Measurements from ENCODE around the gene GALNT1.

The GALNT1 gene

GRCh38 chr18:35713545-35713944 is 132.0 kb downstream of the GALNT1 start:
- Histone ChIP-seq H3K9me2 (replicated peaks; ENCODE audit: control insufficient read depth, low read length) (no peaks in the 10 kb centered on the region), H3K9me3 (ENCODE audit: control insufficient read depth, insufficient read depth, low read length) (no peaks in the 10 kb centered on the region), H3K4me3 (ENCODE audit: low read length) (no peak overlapping the region), H3K4me1 (ENCODE audit: control insufficient read depth, low read length) (no peaks in the 10 kb centered on the region), H3K79me2 (ENCODE audit: control insufficient read depth, low read length) (no peaks in the 10 kb centered on the region), H3K4me2 (ENCODE audit: low read length) (no peak overlapping the region), H3K36me3 (ENCODE audit: control insufficient read depth, low read length) (peaks cover 10% of the 10 kb centered on the region; the same call in 1 of the 2 replicates), H3K27me3 (ENCODE audit: control insufficient read depth, low read length) (no peaks in the 10 kb centered on the region; the same call in 1 of the 2 replicates), H3F3A (ENCODE audit: control insufficient read depth, insufficient read depth) (no peaks in the 10 kb centered on the region), H4K20me1 (ENCODE audit: control insufficient read depth, insufficient read depth, low read depth, low read length) (no peaks in the 10 kb centered on the region), H3K27ac (ENCODE audit: low read depth, low read length) (no peak overlapping the region)
- no peak for TF ChIP-seq EZH2phosphoT487 (IDR thresholded peaks at IDR 0.05; ENCODE audit: borderline replicate concordance, low read length)
- no peak for TF ChIP-seq CTCF (IDR thresholded peaks at IDR 0.05; ENCODE audit: low read depth, low read length, poor library complexity, severe bottlenecking)

GRCh38 chr18:35714539-35714938 is 133.0 kb downstream of the GALNT1 start:
- Histone ChIP-seq H3K4me1 (ENCODE audit: control insufficient read depth, low read length) (no peaks in the 10 kb centered on the region), H3K4me3 (ENCODE audit: low read length) (no peak overlapping the region), H3K27me3 (ENCODE audit: control insufficient read depth, low read length) (no peaks in the 10 kb centered on the region; the same call in 1 of the 2 replicates), H3K4me2 (ENCODE audit: low read length) (no peak overlapping the region), H3F3A (ENCODE audit: control insufficient read depth, insufficient read depth) (no peaks in the 10 kb centered on the region), H4K20me1 (ENCODE audit: control insufficient read depth, insufficient read depth, low read depth, low read length) (no peaks in the 10 kb centered on the region), H3K9me2 (replicated peaks; ENCODE audit: control insufficient read depth, low read length) (no peaks in the 10 kb centered on the region), H3K9me3 (ENCODE audit: control insufficient read depth, insufficient read depth, low read length) (no peaks in the 10 kb centered on the region), H3K79me2 (ENCODE audit: control insufficient read depth, low read length) (no peaks in the 10 kb centered on the region), H3K27ac (ENCODE audit: low read depth, low read length) (no peak overlapping the region), H3K36me3 (ENCODE audit: control insufficient read depth, low read length) (peaks cover 10% of the 10 kb centered on the region; the same call in 1 of the 2 replicates)
- no peak for TF ChIP-seq EZH2phosphoT487 (IDR thresholded peaks at IDR 0.05; ENCODE audit: borderline replicate concordance, low read length)
- TF ChIP-seq CTCF (IDR thresholded peaks at IDR 0.05; ENCODE audit: low read depth, low read length, poor library complexity, severe bottlenecking): no peak

GRCh38 chr18:35715139-35715538 is 133.6 kb downstream of the GALNT1 start:
- H3K36me3 ChIP-seq (ENCODE audit: control insufficient read depth, low read length): peaks cover 10% of the 10 kb centered on the region; the same call in 1 of the 2 replicates
- no peaks in the 10 kb centered on the region; the same call in 1 of the 2 replicates for H3K27me3 ChIP-seq (ENCODE audit: control insufficient read depth, low read length)
- no peak overlapping the region for H3K4me2 ChIP-seq (ENCODE audit: low read length)
- no peaks in the 10 kb centered on the region for H3K79me2 ChIP-seq (ENCODE audit: control insufficient read depth, low read length)
- H3F3A ChIP-seq (ENCODE audit: control insufficient read depth, insufficient read depth): no peaks in the 10 kb centered on the region
- no peak for TF ChIP-seq CTCF (IDR thresholded peaks at IDR 0.05; ENCODE audit: low read depth, low read length, poor library complexity, severe bottlenecking)
- no peaks in the 10 kb centered on the region for H3K9me2 ChIP-seq (replicated peaks; ENCODE audit: control insufficient read depth, low read length)
- no peak overlapping the region for H3K4me3 ChIP-seq (ENCODE audit: low read length)
- no peak overlapping the region for H3K27ac ChIP-seq (ENCODE audit: low read depth, low read length)
- H3K9me3 ChIP-seq (ENCODE audit: control insufficient read depth, insufficient read depth, low read length): no peaks in the 10 kb centered on the region
- H3K4me1 ChIP-seq (ENCODE audit: control insufficient read depth, low read length): no peaks in the 10 kb centered on the region
- no peaks in the 10 kb centered on the region for H4K20me1 ChIP-seq (ENCODE audit: control insufficient read depth, insufficient read depth, low read depth, low read length)
